HEK293 (cell line): Measurements from ENCODE around the gene FRYL.

ENCODE experiments used
- CTCF ChIA-PET: fragments of 350-600 bp; formaldehyde crosslinking; extraction: SDS; loops from one replicate; lab custom pipeline; 2021; ENCODE audit warnings: antibody characterized with exemption; lab: Yijun Ruan, JAX
- POLR2A ChIA-PET: fragments of 300-600 bp; formaldehyde crosslinking; extraction: SDS; loops from one replicate; lab custom pipeline; 2020; ENCODE audit warnings: antibody characterized with exemption, inconsistent platforms; lab: Yijun Ruan, JAX
- H3K27ac ChIP-seq: fragments of 200-500 bp; sonication (Bioruptor generic); 2 replicates; pipeline ENCODE4 v1.5.1; 2014; ENCODE audit warnings: low read depth, low read length, control low read depth, inconsistent platforms; ENCODE audit errors: extremely low read depth
- H3K36me3 ChIP-seq, 2 experiments: fragments of 200-500 bp in 1 of 2; sonication (Bioruptor generic) in 1 of 2; 1 replicate in 1 of 2; 2 replicates in 1 of 2; pipeline ENCODE4 v1.5.1; 2014 to 2017; ENCODE audit warnings: inconsistent platforms in 2 of 2, low read length in 2 of 2; ENCODE audit not compliant: control insufficient read depth in 2 of 2, insufficient read depth in 1 of 2
- H3K4me1 ChIP-seq: fragments of 200-500 bp; sonication (Bioruptor generic); 2 replicates; pipeline ENCODE4 v1.5.1; 2014; ENCODE audit warnings: mild to moderate bottlenecking, low read length, inconsistent platforms; ENCODE audit not compliant: control insufficient read depth, insufficient read depth
- H3K4me3 ChIP-seq: 2 replicates; pipeline ENCODE4 v1.5.1; 2011; ENCODE audit warnings: low read depth, mild to moderate bottlenecking, control low read depth, low read length, moderate library complexity
- H3K9me3 ChIP-seq: fragments of 200-500 bp; sonication (Bioruptor generic); 2 replicates; pipeline ENCODE4 v1.5.1; 2014; ENCODE audit warnings: low read depth, low read length, inconsistent platforms; ENCODE audit not compliant: control insufficient read depth, insufficient read depth
- HOXA7 ChIP-seq: sonication (generic); formaldehyde crosslinking; IDR thresholded peaks from 2 replicates; pipeline ENCODE4 v1.8.1; 2022; ENCODE audit warnings: missing genetic modification reagents, borderline replicate concordance
- KLF9 ChIP-seq: fragments of 450-650 bp; formaldehyde crosslinking; IDR thresholded peaks from 2 replicates; pipeline ENCODE4 v1.5.1; 2016; ENCODE audit warnings: missing biosample characterization, missing genetic modification characterization, low read depth
- REPIN1 ChIP-seq: fragments of 450-650 bp; formaldehyde crosslinking; IDR thresholded peaks from 2 replicates; pipeline ENCODE4 v1.5.1; 2017; ENCODE audit warnings: missing biosample characterization, missing genetic modification characterization, low read depth
- ZBTB17 ChIP-seq: fragments of 450-650 bp; formaldehyde crosslinking; IDR thresholded peaks from 2 replicates; pipeline ENCODE4 v1.5.1; 2016; ENCODE audit warnings: missing biosample characterization, missing genetic modification characterization
- ZBTB48 ChIP-seq: fragments of 450-650 bp; formaldehyde crosslinking; IDR thresholded peaks from 2 replicates; pipeline ENCODE4 v1.5.1; 2016; ENCODE audit warnings: missing biosample characterization, missing genetic modification characterization
- ZFP3 ChIP-seq: fragments of 450-650 bp; formaldehyde crosslinking; IDR thresholded peaks from 2 replicates; pipeline ENCODE4 v1.5.1; 2016; ENCODE audit warnings: low read depth, missing biosample characterization, missing genetic modification characterization
- ZNF112 ChIP-seq: fragments of 450-650 bp; formaldehyde crosslinking; IDR thresholded peaks from 2 replicates; pipeline ENCODE4 v1.5.0; 2017; ENCODE audit warnings: missing biosample characterization, missing genetic modification characterization
- ZNF138 ChIP-seq: fragments of 450-650 bp; formaldehyde crosslinking; IDR thresholded peaks from 2 replicates; pipeline ENCODE4 v1.5.1; 2016; ENCODE audit warnings: missing biosample characterization, missing genetic modification characterization, borderline replicate concordance
- ZNF155 ChIP-seq: fragments of 450-650 bp; formaldehyde crosslinking; IDR thresholded peaks from 2 replicates; pipeline ENCODE4 v1.5.1; 2016; ENCODE audit warnings: missing biosample characterization, missing genetic modification characterization
- ZNF2 ChIP-seq: fragments of 450-650 bp; formaldehyde crosslinking; IDR thresholded peaks from 2 replicates; pipeline ENCODE4 v1.5.1; 2016; ENCODE audit warnings: missing biosample characterization, missing genetic modification characterization
- ZNF366 ChIP-seq: fragments of 450-650 bp; formaldehyde crosslinking; conservative IDR thresholded peaks from 2 replicates; pipeline ENCODE4 v1.5.1; 2016; ENCODE audit warnings: missing biosample characterization, missing genetic modification characterization
- ZNF423 ChIP-seq: fragments of 450-650 bp; formaldehyde crosslinking; IDR thresholded peaks from 2 replicates; pipeline ENCODE4 v1.5.1; 2016; ENCODE audit warnings: missing biosample characterization, missing genetic modification characterization
- ZNF473 ChIP-seq: fragments of 450-650 bp; formaldehyde crosslinking; IDR thresholded peaks from 2 replicates; pipeline ENCODE4 v1.5.1; 2017; ENCODE audit warnings: missing biosample characterization, missing genetic modification characterization
- ZNF561 ChIP-seq: fragments of 450-650 bp; IDR thresholded peaks from 2 replicates; pipeline ENCODE4 v1.5.1; 2018; ENCODE audit warnings: missing biosample characterization, missing genetic modification characterization, borderline replicate concordance
- ZNF596 ChIP-seq: fragments of 450-650 bp; IDR thresholded peaks from 2 replicates; pipeline ENCODE4 v1.5.0; 2018; ENCODE audit warnings: missing biosample characterization, mild to moderate bottlenecking, missing genetic modification characterization, moderate library complexity
- ZNF621 ChIP-seq: fragments of 450-650 bp; formaldehyde crosslinking; IDR thresholded peaks from 2 replicates; pipeline ENCODE4 v1.5.1; 2017; ENCODE audit warnings: missing biosample characterization, missing genetic modification characterization
- ZNF629 ChIP-seq: fragments of 450-650 bp; formaldehyde crosslinking; IDR thresholded peaks from 2 replicates; pipeline ENCODE4 v1.5.1; 2017; ENCODE audit warnings: missing biosample characterization, missing genetic modification characterization
- ZNF660 ChIP-seq: fragments of 450-650 bp; IDR thresholded peaks from 2 replicates; pipeline ENCODE4 v1.5.1; 2018; ENCODE audit warnings: missing biosample characterization, mild to moderate bottlenecking, missing genetic modification characterization
- ZNF785 ChIP-seq: fragments of 450-650 bp; formaldehyde crosslinking; IDR thresholded peaks from 2 replicates; pipeline ENCODE4 v1.5.1; 2016; ENCODE audit warnings: missing biosample characterization, missing genetic modification characterization
- TF ChIP-seq, protein P1 (sequence below): fragments of 450-650 bp; formaldehyde crosslinking; IDR thresholded peaks from 2 replicates; pipeline ENCODE4 v1.5.1; 2016; ENCODE audit warnings: missing biosample characterization, missing genetic modification characterization
- TF ChIP-seq, protein P2 (sequence below): fragments of 450-650 bp; formaldehyde crosslinking; IDR thresholded peaks from 2 replicates; pipeline ENCODE4 v1.5.1; 2016; ENCODE audit warnings: missing biosample characterization, missing genetic modification characterization
- TF ChIP-seq, protein P3 (sequence below): fragments of 450-650 bp; formaldehyde crosslinking; IDR thresholded peaks from 2 replicates; pipeline ENCODE4 v1.5.1; 2016; ENCODE audit warnings: missing biosample characterization, missing genetic modification characterization
- TF ChIP-seq, protein P4 (sequence below): fragments of 450-650 bp; formaldehyde crosslinking; IDR thresholded peaks from 2 replicates; pipeline ENCODE4 v1.5.1; 2016; ENCODE audit warnings: missing biosample characterization, missing genetic modification characterization
- TF ChIP-seq, protein P5 (sequence below): fragments of 450-650 bp; formaldehyde crosslinking; IDR thresholded peaks from 2 replicates; pipeline ENCODE4 v1.5.1; 2017; ENCODE audit warnings: missing biosample characterization, mild to moderate bottlenecking, missing genetic modification characterization, moderate library complexity
- TF ChIP-seq, protein P6 (sequence below): fragments of 450-650 bp; formaldehyde crosslinking; IDR thresholded peaks from 2 replicates; pipeline ENCODE4 v1.5.1; 2017; ENCODE audit warnings: missing biosample characterization, missing genetic modification characterization

FRYL gene

DNA sequence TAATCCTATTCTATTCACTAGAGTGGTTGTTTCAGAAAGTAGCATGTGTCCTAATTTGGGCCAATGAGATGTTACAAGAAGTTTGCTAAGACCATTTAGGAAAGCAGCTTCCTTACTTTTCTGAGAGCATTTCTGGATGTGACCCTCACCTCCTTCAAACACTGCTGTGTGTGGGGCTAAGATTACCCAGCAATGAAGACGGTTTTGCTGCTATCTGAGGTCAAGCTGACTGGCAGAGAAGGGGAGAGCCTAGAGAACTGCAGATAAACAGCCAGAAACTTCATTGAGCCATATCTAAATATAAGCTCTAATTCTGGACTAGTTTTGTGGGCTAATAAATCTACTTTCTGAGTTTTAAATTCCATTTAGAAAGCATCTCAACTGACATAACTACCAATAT is 253.7 kb downstream of the FRYL start (continued):
- TF ChIP-seq ZNF785 (tag by site-specific recombination): no peak
- TF ChIP-seq ZNF366 (tag by site-specific recombination): no peak
- no peak for TF ChIP-seq ZBTB17 (tag by site-specific recombination)
- TF ChIP-seq, protein P1, sequence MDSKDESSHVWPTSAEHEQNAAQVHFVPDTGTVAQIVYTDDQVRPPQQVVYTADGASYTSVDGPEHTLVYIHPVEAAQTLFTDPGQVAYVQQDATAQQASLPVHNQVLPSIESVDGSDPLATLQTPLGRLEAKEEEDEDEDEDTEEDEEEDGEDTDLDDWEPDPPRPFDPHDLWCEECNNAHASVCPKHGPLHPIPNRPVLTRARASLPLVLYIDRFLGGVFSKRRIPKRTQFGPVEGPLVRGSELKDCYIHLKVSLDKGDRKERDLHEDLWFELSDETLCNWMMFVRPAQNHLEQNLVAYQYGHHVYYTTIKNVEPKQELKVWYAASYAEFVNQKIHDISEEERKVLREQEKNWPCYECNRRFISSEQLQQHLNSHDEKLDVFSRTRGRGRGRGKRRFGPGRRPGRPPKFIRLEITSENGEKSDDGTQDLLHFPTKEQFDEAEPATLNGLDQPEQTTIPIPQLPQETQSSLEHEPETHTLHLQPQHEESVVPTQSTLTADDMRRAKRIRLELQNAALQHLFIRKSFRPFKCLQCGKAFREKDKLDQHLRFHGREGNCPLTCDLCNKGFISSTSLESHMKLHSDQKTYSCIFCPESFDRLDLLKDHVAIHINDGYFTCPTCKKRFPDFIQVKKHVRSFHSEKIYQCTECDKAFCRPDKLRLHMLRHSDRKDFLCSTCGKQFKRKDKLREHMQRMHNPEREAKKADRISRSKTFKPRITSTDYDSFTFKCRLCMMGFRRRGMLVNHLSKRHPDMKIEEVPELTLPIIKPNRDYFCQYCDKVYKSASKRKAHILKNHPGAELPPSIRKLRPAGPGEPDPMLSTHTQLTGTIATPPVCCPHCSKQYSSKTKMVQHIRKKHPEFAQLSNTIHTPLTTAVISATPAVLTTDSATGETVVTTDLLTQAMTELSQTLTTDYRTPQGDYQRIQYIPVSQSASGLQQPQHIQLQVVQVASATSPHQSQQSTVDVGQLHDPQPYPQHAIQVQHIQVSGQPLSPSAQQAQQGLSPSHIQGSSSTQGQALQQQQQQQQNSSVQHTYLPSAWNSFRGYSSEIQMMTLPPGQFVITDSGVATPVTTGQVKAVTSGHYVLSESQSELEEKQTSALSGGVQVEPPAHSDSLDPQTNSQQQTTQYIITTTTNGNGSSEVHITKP (tag by site-specific recombination): no peak
- TF ChIP-seq REPIN1 (tag by site-specific recombination): no peak
- TF ChIP-seq ZNF2: no peak
- TF ChIP-seq, protein P2, sequence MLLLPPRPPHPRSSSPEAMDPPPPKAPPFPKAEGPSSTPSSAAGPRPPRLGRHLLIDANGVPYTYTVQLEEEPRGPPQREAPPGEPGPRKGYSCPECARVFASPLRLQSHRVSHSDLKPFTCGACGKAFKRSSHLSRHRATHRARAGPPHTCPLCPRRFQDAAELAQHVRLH: no peak

DNA sequence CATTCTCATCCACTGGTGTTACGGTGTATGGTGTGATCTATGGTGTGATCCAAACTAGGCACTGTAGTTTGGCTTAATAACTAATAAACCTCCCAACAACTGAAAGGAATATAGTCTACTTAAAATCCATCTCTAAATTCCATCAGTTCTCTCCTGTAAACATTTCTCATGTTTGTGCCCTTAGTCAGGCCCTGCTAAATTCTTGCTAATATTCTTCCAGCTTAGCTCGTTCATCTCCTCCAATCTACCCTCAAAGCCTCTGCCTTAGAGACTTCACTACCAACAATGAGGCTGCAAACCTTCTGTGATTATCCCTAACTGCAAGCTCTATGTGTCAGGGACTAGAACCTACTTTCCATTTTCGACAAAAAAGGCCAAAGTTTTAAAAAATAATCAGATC is 261.9 kb downstream of the FRYL start:
- no peaks in the 10 kb centered on the region for H3K9me3 ChIP-seq
- no peak overlapping the region for H3K4me3 ChIP-seq
- H3K27ac ChIP-seq: no peak overlapping the region
- ChIA-PET CTCF (interaction anchor here (0.7 kb wide), 1 partner anchor 28 kb away, joined by 3 read pairs; no protein-coding TSS in a partner anchor), POLR2A (no interaction called here)
- no peaks in the 10 kb centered on the region for H3K4me1 ChIP-seq
- peaks cover 5 to 52% of the 10 kb centered on the region in 2 experiments; a peak in 1 of 3 replicates for H3K36me3 ChIP-seq
- TF ChIP-seq, protein P3, sequence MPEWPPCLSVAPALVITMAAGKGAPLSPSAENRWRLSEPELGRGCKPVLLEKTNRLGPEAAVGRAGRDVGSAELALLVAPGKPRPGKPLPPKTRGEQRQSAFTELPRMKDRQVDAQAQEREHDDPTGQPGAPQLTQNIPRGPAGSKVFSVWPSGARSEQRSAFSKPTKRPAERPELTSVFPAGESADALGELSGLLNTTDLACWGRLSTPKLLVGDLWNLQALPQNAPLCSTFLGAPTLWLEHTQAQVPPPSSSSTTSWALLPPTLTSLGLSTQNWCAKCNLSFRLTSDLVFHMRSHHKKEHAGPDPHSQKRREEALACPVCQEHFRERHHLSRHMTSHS (tag by site-specific recombination): no peak
- no peak for TF ChIP-seq ZNF596 (tag by site-specific recombination)
- TF ChIP-seq HOXA7 (CRISPR knock-in tag): no peak
- TF ChIP-seq ZNF138 (tag by site-specific recombination): no peak
- TF ChIP-seq, protein P4, sequence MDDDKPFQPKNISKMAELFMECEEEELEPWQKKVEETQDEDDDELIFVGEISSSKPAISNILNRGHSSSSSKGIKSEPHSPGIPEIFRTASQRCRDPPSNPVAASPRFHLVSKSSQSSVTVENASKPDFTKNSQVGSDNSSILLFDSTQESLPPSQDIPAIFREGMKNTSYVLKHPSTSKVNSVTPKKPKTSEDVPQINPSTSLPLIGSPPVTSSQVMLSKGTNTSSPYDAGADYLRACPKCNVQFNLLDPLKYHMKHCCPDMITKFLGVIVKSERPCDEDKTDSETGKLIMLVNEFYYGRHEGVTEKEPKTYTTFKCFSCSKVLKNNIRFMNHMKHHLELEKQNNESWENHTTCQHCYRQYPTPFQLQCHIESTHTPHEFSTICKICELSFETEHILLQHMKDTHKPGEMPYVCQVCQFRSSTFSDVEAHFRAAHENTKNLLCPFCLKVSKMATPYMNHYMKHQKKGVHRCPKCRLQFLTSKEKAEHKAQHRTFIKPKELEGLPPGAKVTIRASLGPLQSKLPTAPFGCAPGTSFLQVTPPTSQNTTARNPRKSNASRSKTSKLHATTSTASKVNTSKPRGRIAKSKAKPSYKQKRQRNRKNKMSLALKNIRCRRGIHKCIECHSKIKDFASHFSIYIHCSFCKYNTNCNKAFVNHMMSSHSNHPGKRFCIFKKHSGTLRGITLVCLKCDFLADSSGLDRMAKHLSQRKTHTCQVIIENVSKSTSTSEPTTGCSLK (tag by site-specific recombination): no peak
- TF ChIP-seq ZNF561: no peak
- TF ChIP-seq, protein P5, sequence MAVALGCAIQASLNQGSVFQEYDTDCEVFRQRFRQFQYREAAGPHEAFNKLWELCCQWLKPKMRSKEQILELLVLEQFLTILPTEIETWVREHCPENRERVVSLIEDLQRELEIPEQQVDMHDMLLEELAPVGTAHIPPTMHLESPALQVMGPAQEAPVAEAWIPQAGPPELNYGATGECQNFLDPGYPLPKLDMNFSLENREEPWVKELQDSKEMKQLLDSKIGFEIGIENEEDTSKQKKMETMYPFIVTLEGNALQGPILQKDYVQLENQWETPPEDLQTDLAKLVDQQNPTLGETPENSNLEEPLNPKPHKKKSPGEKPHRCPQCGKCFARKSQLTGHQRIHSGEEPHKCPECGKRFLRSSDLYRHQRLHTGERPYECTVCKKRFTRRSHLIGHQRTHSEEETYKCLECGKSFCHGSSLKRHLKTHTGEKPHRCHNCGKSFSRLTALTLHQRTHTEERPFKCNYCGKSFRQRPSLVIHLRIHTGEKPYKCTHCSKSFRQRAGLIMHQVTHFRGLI (tag by site-specific recombination): no peak
- no peak for TF ChIP-seq ZFP3 (tag by site-specific recombination)
- no peak for TF ChIP-seq ZNF155 (tag by site-specific recombination)
- TF ChIP-seq ZNF473: no peak
- TF ChIP-seq ZNF629 (tag by site-specific recombination): no peak
- TF ChIP-seq ZNF112 (tag by site-specific recombination): no peak
- TF ChIP-seq ZNF423 (tag by site-specific recombination): no peak
- TF ChIP-seq, protein P6, sequence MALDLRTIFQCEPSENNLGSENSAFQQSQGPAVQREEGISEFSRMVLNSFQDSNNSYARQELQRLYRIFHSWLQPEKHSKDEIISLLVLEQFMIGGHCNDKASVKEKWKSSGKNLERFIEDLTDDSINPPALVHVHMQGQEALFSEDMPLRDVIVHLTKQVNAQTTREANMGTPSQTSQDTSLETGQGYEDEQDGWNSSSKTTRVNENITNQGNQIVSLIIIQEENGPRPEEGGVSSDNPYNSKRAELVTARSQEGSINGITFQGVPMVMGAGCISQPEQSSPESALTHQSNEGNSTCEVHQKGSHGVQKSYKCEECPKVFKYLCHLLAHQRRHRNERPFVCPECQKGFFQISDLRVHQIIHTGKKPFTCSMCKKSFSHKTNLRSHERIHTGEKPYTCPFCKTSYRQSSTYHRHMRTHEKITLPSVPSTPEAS (tag by site-specific recombination): no peak
- no peak for TF ChIP-seq KLF9 (tag by site-specific recombination)
- TF ChIP-seq ZNF621 (tag by site-specific recombination): no peak
- no peak for TF ChIP-seq ZNF660
- TF ChIP-seq ZBTB48 (tag by site-specific recombination): no peak
